Smooth muscle cell (in vitro differentiated cells): ENCODE results near the gene IFNA1. TPM values are rescaled to one million over a fixed set of nuclear protein-coding genes. Genes with fewer than 3 reads are reported as not detected.

Experiments
- DNase-seq: peaks from one replicate; lab custom pipeline; 2025; ENCODE audit not compliant: unreplicated experiment; lab: John Stamatoyannopoulos, UW
- H2AFZ ChIP-seq: fragments of 200-600 bp; sonication (generic); 2 replicates; pipeline ENCODE4 v1.6.0; 2016; ENCODE audit warnings: antibody characterized with exemption, low read depth, mild to moderate bottlenecking
- H3F3A ChIP-seq: fragments of 200-600 bp; sonication (generic); 2 replicates; pipeline ENCODE4 v1.6.0; 2017; ENCODE audit warnings: antibody characterized with exemption, low read depth
- H3K27ac ChIP-seq: fragments of 200-600 bp; sonication (generic); 2 replicates; pipeline ENCODE4 v1.5.1; 2016; ENCODE audit warnings: low read depth, mild to moderate bottlenecking
- H3K27me3 ChIP-seq: fragments of 200-600 bp; sonication (generic); 2 replicates; pipeline ENCODE4 v1.6.1; 2016; ENCODE audit warnings: low read depth, mild to moderate bottlenecking
- H3K36me3 ChIP-seq: fragments of 200-600 bp; sonication (generic); 2 replicates; pipeline ENCODE4 v1.5.1; 2016; ENCODE audit warnings: low read depth
- H3K4me1 ChIP-seq: fragments of 200-600 bp; sonication (generic); 2 replicates; pipeline ENCODE4 v1.5.1; 2016; ENCODE audit warnings: low read depth
- H3K4me2 ChIP-seq: fragments of 200-600 bp; sonication (generic); 2 replicates; pipeline ENCODE4 v1.6.0; 2016; ENCODE audit warnings: mild to moderate bottlenecking
- H3K4me3 ChIP-seq: fragments of 200-600 bp; sonication (generic); 2 replicates; pipeline ENCODE4 v1.5.1; 2016; ENCODE audit warnings: mild to moderate bottlenecking
- H3K79me2 ChIP-seq: fragments of 200-600 bp; sonication (generic); 2 replicates; pipeline ENCODE4 v1.6.0; 2016; ENCODE audit warnings: low read depth, mild to moderate bottlenecking
- H3K9ac ChIP-seq: fragments of 200-600 bp; sonication (generic); 2 replicates; pipeline ENCODE4 v1.6.0; 2016; ENCODE audit warnings: low read depth
- H3K9me3 ChIP-seq: fragments of 200-600 bp; sonication (generic); replicated peaks from 2 replicates; pipeline ENCODE4 v1.5.1; 2016; ENCODE audit warnings: low read depth
- H4K20me1 ChIP-seq: fragments of 200-600 bp; sonication (generic); 2 replicates; pipeline ENCODE4 v1.6.0; 2016; ENCODE audit warnings: low read depth
- CTCF ChIP-seq: fragments of 200-600 bp; sonication (generic); IDR thresholded peaks from 2 replicates; pipeline ENCODE4 v1.5.1; 2017; ENCODE audit warnings: borderline replicate concordance, mild to moderate bottlenecking, antibody characterized with exemption; ENCODE audit not compliant: insufficient read depth, poor library complexity, severe bottlenecking
- WGBS: methylation state at CpG from one replicate; pipeline ENCODE4 v1.1.7; 2016; ENCODE audit warnings: low lambda C conversion rate; 5-methylcytosine and 5-hydroxymethylcytosine counted together
- polyA plus RNA-seq: library from polyadenylated mRNA; unstranded; fragments of >200 nt; fragmentation: Nextera tagmentation; extraction: Ambion mirVana; gene quantifications from 2 replicates; pipeline ENCODE4 v1.2.1, GENCODE V29; 2016
- total RNA-seq: library from RNA; depleted of rRNA; stranded (reverse); fragments of >200 nt; gene quantifications from 2 replicates; pipeline ENCODE4 v1.2.3, GENCODE V29; 2014

The IFNA1 gene
- total and polyA plus RNA-seq, 2 experiments from 2014 or later, result not detected

- Histone ChIP-seq H3K9me3 (no peaks in the 10 kb centered on the region), H3K27me3 (no peaks in the 10 kb centered on the region), H3K4me1 (no peaks in the 10 kb centered on the region), H3K27ac (no peak overlapping the region), H3K9ac (no peak overlapping the region), H3K4me3 (no peak overlapping the region), H4K20me1 (no peaks in the 10 kb centered on the region), H3K79me2 (no peaks in the 10 kb centered on the region), H3K36me3 (peaks cover 3% of the 10 kb centered on the region), H3F3A (no peaks in the 10 kb centered on the region), H2AFZ (no peak overlapping the region), H3K4me2 (no peak overlapping the region)
- DNase-seq, result no peak
- WGBS, result 89% methylated on average over 3 of the region's 3 CpGs
- no peak for TF ChIP-seq CTCF
Observed at GRCh38 chr9:21473236-21473635, 33.0 kb downstream of the IFNA1 start.

- no peaks in the 10 kb centered on the region for H3K27me3 ChIP-seq
- H4K20me1 ChIP-seq, result no peaks in the 10 kb centered on the region
- no peak overlapping the region for H3K4me2 ChIP-seq
- TF ChIP-seq CTCF, result no peak
- DNase-seq, result no peak
- no peak overlapping the region for H3K4me3 ChIP-seq
- no peaks in the 10 kb centered on the region for H3K79me2 ChIP-seq
- H3K27ac ChIP-seq, result no peak overlapping the region
- H3K36me3 ChIP-seq, result peaks cover 7% of the 10 kb centered on the region
- H3K4me1 ChIP-seq, result no peaks in the 10 kb centered on the region
- WGBS, result 97% methylated on average over 2 of the region's 2 CpGs
- H2AFZ ChIP-seq, result no peak overlapping the region
- no peak overlapping the region for H3K9ac ChIP-seq
- H3F3A ChIP-seq, result no peaks in the 10 kb centered on the region
- no peaks in the 10 kb centered on the region for H3K9me3 ChIP-seq
Observed at GRCh38 chr9:21477466-21477865, 37.2 kb downstream of the IFNA1 start.

GRCh38 chr9:21479152-21479702 is 39.0 kb downstream of the IFNA1 start:
- Histone ChIP-seq H3K4me2 (no peak overlapping the region), H3K4me3 (no peak overlapping the region), H3K79me2 (no peaks in the 10 kb centered on the region), H2AFZ (no peak overlapping the region), H3K9me3 (no peaks in the 10 kb centered on the region), H3K4me1 (no peaks in the 10 kb centered on the region), H3F3A (no peaks in the 10 kb centered on the region), H4K20me1 (no peaks in the 10 kb centered on the region), H3K27me3 (no peaks in the 10 kb centered on the region), H3K9ac (no peak overlapping the region), H3K27ac (no peak overlapping the region), H3K36me3 (peaks cover 7% of the 10 kb centered on the region)
- 88% methylated on average over 8 of the region's 8 CpGs for WGBS
- no peak for DNase-seq
- TF ChIP-seq CTCF, result no peak

- Histone ChIP-seq H4K20me1 (no peaks in the 10 kb centered on the region), H3K9me3 (no peaks in the 10 kb centered on the region), H3K4me3 (no peak overlapping the region), H3F3A (no peaks in the 10 kb centered on the region), H3K79me2 (no peaks in the 10 kb centered on the region), H3K4me1 (no peaks in the 10 kb centered on the region), H3K4me2 (no peak overlapping the region), H2AFZ (no peak overlapping the region), H3K36me3 (peaks cover 12% of the 10 kb centered on the region), H3K27me3 (no peaks in the 10 kb centered on the region), H3K27ac (no peak overlapping the region), H3K9ac (no peak overlapping the region)
- 97% methylated on average over 1 of the region's 1 CpG for WGBS
- no peak for TF ChIP-seq CTCF
- DNase-seq, result no peak
Observed at GRCh38 chr9:21481470-21482056, 41.3 kb downstream of the IFNA1 start.
